Neural cell (in vitro differentiated cells): Measurements from ENCODE around the gene REV3L. TPM values are rescaled to one million over a fixed set of nuclear protein-coding genes. Genes with fewer than 3 reads are reported as not detected.

Source experiments
- H2AFZ ChIP-seq: fragments of 200-600, 300-800 bp; sonication (generic), shearing (Covaris generic); 2 replicates; pipeline ENCODE4 v1.6.0; 2014; ENCODE audit warnings: low read depth, mild to moderate bottlenecking, antibody characterized with exemption, low read length, moderate library complexity
- H3F3A ChIP-seq: fragments of 200-600 bp; shearing (Covaris generic); 2 replicates; pipeline ENCODE4 v1.6.1; 2016; ENCODE audit warnings: mild to moderate bottlenecking, moderate library complexity, mixed read lengths, antibody characterized with exemption, low read length; ENCODE audit not compliant: insufficient read depth, poor library complexity, severe bottlenecking
- H3K27ac ChIP-seq: fragments of 200-600, 300-800 bp; sonication (generic), shearing (Covaris generic); 2 replicates; pipeline ENCODE4 v1.5.1; 2014; ENCODE audit warnings: mild to moderate bottlenecking, low read length, moderate library complexity
- H3K27me3 ChIP-seq: fragments of 300-800, 200-600 bp; sonication (generic), shearing (Covaris generic); 2 replicates; pipeline ENCODE4 v1.6.0; 2014; ENCODE audit warnings: mild to moderate bottlenecking, low read depth, low read length, moderate library complexity; ENCODE audit not compliant: insufficient read depth
- H3K36me3 ChIP-seq: fragments of 300-800, 200-600 bp; sonication (generic), shearing (Covaris generic); 2 replicates; pipeline ENCODE4 v1.5.1; 2014; ENCODE audit warnings: mild to moderate bottlenecking, antibody characterized with exemption, low read length, moderate library complexity; ENCODE audit not compliant: insufficient read depth
- H3K4me2 ChIP-seq: fragments of 300-800, 200-600 bp; sonication (generic), shearing (Covaris generic); 2 replicates; pipeline ENCODE4 v1.6.0; 2014; ENCODE audit warnings: mild to moderate bottlenecking, low read length
- H3K4me3 ChIP-seq: fragments of 300-800, 200-600 bp; sonication (generic), shearing (Covaris generic); 2 replicates; pipeline ENCODE4 v1.5.1; 2014; ENCODE audit warnings: mild to moderate bottlenecking, low read length, moderate library complexity
- H3K79me2 ChIP-seq: fragments of 200-600 bp; shearing (Covaris generic); replicated peaks from 2 replicates; pipeline ENCODE4 v1.6.0; 2014; ENCODE audit warnings: mild to moderate bottlenecking, low read length, moderate library complexity; ENCODE audit not compliant: insufficient read depth
- H3K9ac ChIP-seq: fragments of 300-800, 200-600 bp; sonication (generic), shearing (Covaris generic); 2 replicates; pipeline ENCODE4 v1.6.1; 2016; ENCODE audit warnings: mild to moderate bottlenecking, low read length, mixed read lengths
- H3K9me2 ChIP-seq: fragments of 200-600 bp; shearing (Covaris generic); 2 replicates; pipeline ENCODE4 v1.6.1; 2016; ENCODE audit warnings: mild to moderate bottlenecking, low read length, mixed read lengths; ENCODE audit not compliant: insufficient read depth
- H3K9me3 ChIP-seq: fragments of 200-600, 300-800 bp; sonication (generic), shearing (Covaris generic); 2 replicates; pipeline ENCODE4 v1.6.1; 2016; ENCODE audit warnings: mild to moderate bottlenecking, mixed run types, low read length, moderate library complexity, mixed read lengths
- H4K20me1 ChIP-seq: fragments of 200-600 bp; shearing (Covaris generic); 2 replicates; pipeline ENCODE4 v1.6.1; 2016; ENCODE audit warnings: mild to moderate bottlenecking, mixed run types; ENCODE audit not compliant: insufficient read depth
- CTCF ChIP-seq: fragments of 450-650 bp; IDR thresholded peaks from 2 replicates; pipeline ENCODE4 v1.5.1; 2014; ENCODE audit warnings: antibody characterized with exemption, mild to moderate bottlenecking, moderate library complexity; ENCODE audit not compliant: poor library complexity, severe bottlenecking
- EP300 ChIP-seq: fragments of 450-650 bp; conservative IDR thresholded peaks from 2 replicates; pipeline ENCODE4 v1.6.1; 2014; ENCODE audit warnings: antibody characterized with exemption, mild to moderate bottlenecking, moderate library complexity; ENCODE audit not compliant: poor library complexity, severe bottlenecking
- EZH2 ChIP-seq: fragments of 200-600, 300-800 bp; shearing (Covaris generic), sonication (generic); IDR thresholded peaks from 2 replicates; pipeline ENCODE4 v1.6.1; 2014; ENCODE audit warnings: antibody characterized with exemption, low read length, borderline replicate concordance, mild to moderate bottlenecking; ENCODE audit not compliant: insufficient read depth, poor library complexity, severe bottlenecking
- MXI1 ChIP-seq: fragments of 450-650 bp; conservative IDR thresholded peaks from 2 replicates; pipeline ENCODE4 v1.6.1; 2014; ENCODE audit warnings: antibody characterized with exemption, mild to moderate bottlenecking; ENCODE audit not compliant: poor library complexity, severe bottlenecking
- POLR2AphosphoS5 ChIP-seq: IDR thresholded peaks from 2 replicates; pipeline ENCODE4 v1.6.1; 2012
- RAD21 ChIP-seq: fragments of 450-650 bp; conservative IDR thresholded peaks from 2 replicates; pipeline ENCODE4 v1.6.1; 2014; ENCODE audit warnings: antibody characterized with exemption, mild to moderate bottlenecking, moderate library complexity
- SMC3 ChIP-seq: fragments of 450-650 bp; conservative IDR thresholded peaks from 2 replicates; pipeline ENCODE4 v1.6.1; 2014; ENCODE audit warnings: antibody characterized with exemption, mild to moderate bottlenecking, moderate library complexity; ENCODE audit not compliant: poor library complexity
- TAF1 ChIP-seq: IDR thresholded peaks from 2 replicates; pipeline ENCODE4 v1.6.1; 2012; ENCODE audit warnings: low read depth
- polyA plus RNA-seq: library from polyadenylated mRNA; depleted of rRNA; stranded (reverse); fragments of >200 nt; gene quantifications from 2 replicates; pipeline ENCODE4 v1.2.3, GENCODE V29; 2014
- TF ChIP-seq, protein P1 (sequence below): IDR thresholded peaks from 2 replicates; pipeline ENCODE4 v1.6.1; 2012; ENCODE audit warnings: borderline replicate concordance

Gene REV3L
- polyA plus RNA-seq, 1 donor from 2014 or later, result 60.2 TPM

GRCh38 chr6:111280445-111280955 lies 202.5 kb downstream of the REV3L start:
- Histone ChIP-seq H3K9ac (no peak overlapping the region), H3K79me2 (no peaks in the 10 kb centered on the region), H3K36me3 (peaks cover 3% of the 10 kb centered on the region), H3F3A (no peaks in the 10 kb centered on the region), H3K27me3 (no peaks in the 10 kb centered on the region), H4K20me1 (no peaks in the 10 kb centered on the region), H3K27ac (no peak overlapping the region), H3K9me2 (no peaks in the 10 kb centered on the region), H3K9me3 (no peaks in the 10 kb centered on the region), H3K4me3 (no peak overlapping the region), H2AFZ (no peak overlapping the region), H3K4me2 (no peak overlapping the region)
- TF ChIP-seq CTCF (no peak), EZH2 (no peak), MXI1 (no peak), SMC3 (no peak), POLR2AphosphoS5 (no peak), EP300 (no peak), TAF1 (no peak), RAD21 (no peak)
- TF ChIP-seq, protein P1, sequence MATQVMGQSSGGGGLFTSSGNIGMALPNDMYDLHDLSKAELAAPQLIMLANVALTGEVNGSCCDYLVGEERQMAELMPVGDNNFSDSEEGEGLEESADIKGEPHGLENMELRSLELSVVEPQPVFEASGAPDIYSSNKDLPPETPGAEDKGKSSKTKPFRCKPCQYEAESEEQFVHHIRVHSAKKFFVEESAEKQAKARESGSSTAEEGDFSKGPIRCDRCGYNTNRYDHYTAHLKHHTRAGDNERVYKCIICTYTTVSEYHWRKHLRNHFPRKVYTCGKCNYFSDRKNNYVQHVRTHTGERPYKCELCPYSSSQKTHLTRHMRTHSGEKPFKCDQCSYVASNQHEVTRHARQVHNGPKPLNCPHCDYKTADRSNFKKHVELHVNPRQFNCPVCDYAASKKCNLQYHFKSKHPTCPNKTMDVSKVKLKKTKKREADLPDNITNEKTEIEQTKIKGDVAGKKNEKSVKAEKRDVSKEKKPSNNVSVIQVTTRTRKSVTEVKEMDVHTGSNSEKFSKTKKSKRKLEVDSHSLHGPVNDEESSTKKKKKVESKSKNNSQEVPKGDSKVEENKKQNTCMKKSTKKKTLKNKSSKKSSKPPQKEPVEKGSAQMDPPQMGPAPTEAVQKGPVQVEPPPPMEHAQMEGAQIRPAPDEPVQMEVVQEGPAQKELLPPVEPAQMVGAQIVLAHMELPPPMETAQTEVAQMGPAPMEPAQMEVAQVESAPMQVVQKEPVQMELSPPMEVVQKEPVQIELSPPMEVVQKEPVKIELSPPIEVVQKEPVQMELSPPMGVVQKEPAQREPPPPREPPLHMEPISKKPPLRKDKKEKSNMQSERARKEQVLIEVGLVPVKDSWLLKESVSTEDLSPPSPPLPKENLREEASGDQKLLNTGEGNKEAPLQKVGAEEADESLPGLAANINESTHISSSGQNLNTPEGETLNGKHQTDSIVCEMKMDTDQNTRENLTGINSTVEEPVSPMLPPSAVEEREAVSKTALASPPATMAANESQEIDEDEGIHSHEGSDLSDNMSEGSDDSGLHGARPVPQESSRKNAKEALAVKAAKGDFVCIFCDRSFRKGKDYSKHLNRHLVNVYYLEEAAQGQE, result no peak

DNA sequence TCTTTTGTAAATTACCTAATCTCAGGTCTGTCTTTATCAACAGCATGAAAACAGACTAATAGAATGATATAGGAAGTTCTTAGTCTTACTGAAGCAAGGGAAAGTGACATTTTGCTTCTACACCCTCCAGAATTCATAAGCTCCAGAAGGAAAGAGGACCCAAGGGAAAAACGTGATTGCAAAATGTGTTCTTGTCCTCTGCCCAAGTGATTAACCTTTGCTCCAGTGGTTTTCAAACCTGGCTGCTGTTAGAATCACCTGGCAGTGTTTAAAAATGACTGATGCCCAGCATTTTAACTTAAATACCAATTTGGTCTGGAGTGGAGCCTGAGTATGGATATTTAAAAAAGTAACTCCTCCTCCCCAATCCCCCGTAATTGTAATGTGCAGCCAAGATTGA lies 204.3 kb downstream of the REV3L start:
- Histone ChIP-seq H3K9me2 (no peaks in the 10 kb centered on the region), H3K9me3 (no peaks in the 10 kb centered on the region), H3K27ac (no peak overlapping the region), H3K4me3 (no peak overlapping the region), H2AFZ (no peak overlapping the region), H3K4me2 (no peak overlapping the region), H3K79me2 (no peaks in the 10 kb centered on the region), H4K20me1 (no peaks in the 10 kb centered on the region), H3F3A (no peaks in the 10 kb centered on the region), H3K36me3 (peaks cover 6% of the 10 kb centered on the region), H3K27me3 (no peaks in the 10 kb centered on the region), H3K9ac (no peak overlapping the region)
- no peak for TF ChIP-seq MXI1
- no peak for TF ChIP-seq EZH2

DNA sequence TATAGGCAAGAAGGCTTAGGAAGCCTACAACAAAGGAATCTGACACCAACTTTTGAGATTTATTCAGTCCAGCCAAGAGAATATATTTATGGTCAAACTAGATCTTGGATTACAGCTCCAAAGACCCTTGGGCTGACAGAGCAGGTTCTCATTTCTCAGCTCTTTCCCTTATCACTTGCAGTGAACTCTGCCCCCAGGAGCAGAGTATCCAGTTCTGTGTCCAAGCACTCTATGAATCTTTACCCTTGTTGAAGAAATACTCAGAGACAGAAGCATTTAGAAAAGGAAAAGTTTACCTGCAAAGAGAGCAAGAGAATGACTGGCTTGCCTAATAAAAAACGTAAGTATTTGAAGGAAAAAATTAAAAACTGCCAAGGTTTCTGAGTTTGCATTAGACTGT lies 205.2 kb downstream of the REV3L start:
- Histone ChIP-seq H3K4me2 (no peak overlapping the region), H3K9me3 (no peaks in the 10 kb centered on the region), H3K36me3 (peaks cover 6% of the 10 kb centered on the region), H3F3A (no peaks in the 10 kb centered on the region), H3K9me2 (no peaks in the 10 kb centered on the region), H3K4me3 (no peak overlapping the region), H2AFZ (no peak overlapping the region), H3K27me3 (no peaks in the 10 kb centered on the region), H3K27ac (no peak overlapping the region), H3K9ac (no peak overlapping the region), H3K79me2 (no peaks in the 10 kb centered on the region), H4K20me1 (no peaks in the 10 kb centered on the region)
- no peak for TF ChIP-seq EZH2
- TF ChIP-seq MXI1, result no peak
- no peak for TF ChIP-seq TAF1
- no peak for TF ChIP-seq POLR2AphosphoS5
- TF ChIP-seq, protein P1, result no peak
- TF ChIP-seq SMC3, result no peak
- no peak for TF ChIP-seq EP300
- TF ChIP-seq RAD21, result no peak
- no peak for TF ChIP-seq CTCF
